ENCODE data around the gene GRK5.
A peak's percentile ranks its signal among the peaks of the same experiment; 100 is the strongest.
"Not testable (repeated sequence)": the region's sequence is repeated elsewhere in the genome, so short reads cannot be mapped to it uniquely, and the experiment has no call there.

GRK5 gene

GRCh38 chr10:119252470-119253151, 45.2 kb downstream of the GRK5 start:
- DNase-seq: no peak

GRCh38 chr10:119253433-119254174, 46.2 kb downstream of the GRK5 start:
- DNase-seq: peak; percentile 33

GRCh38 chr10:119254335-119254734, 47.0 kb downstream of the GRK5 start:
- DNase-seq: no peak

- no peak for DNase-seq
Measured at GRCh38 chr10:119256030-119256429, 48.7 kb downstream of the GRK5 start.

GRCh38 chr10:119256897-119257296, 49.5 kb downstream of the GRK5 start:
- DNase-seq: no peak

- DNase-seq: no peak
Measured at GRCh38 chr10:119257899-119258419, 50.6 kb downstream of the GRK5 start.

GRCh38 chr10:119259345-119259744, 52.0 kb downstream of the GRK5 start:
- DNase-seq: no peak

- not testable (repeated sequence) for DNase-seq
Measured at GRCh38 chr10:119261016-119261415, 53.6 kb downstream of the GRK5 start.

- DNase-seq: no peak
Measured at GRCh38 chr10:119263951-119264617, 56.7 kb downstream of the GRK5 start.

GRCh38 chr10:119265691-119266090, 58.3 kb downstream of the GRK5 start:
- no peak for DNase-seq

- DNase-seq: no peak
Measured at GRCh38 chr10:119267384-119267783, 60.0 kb downstream of the GRK5 start.

- no peak for DNase-seq
Measured at GRCh38 chr10:119268428-119268827, 61.1 kb downstream of the GRK5 start.

- DNase-seq: peak; percentile 55
Measured at GRCh38 chr10:119268871-119269506, 61.6 kb downstream of the GRK5 start.

- no peak for DNase-seq
Measured at GRCh38 chr10:119269737-119270136, 62.4 kb downstream of the GRK5 start.

GRCh38 chr10:119270762-119271366, 63.5 kb downstream of the GRK5 start:
- DNase-seq: peak; percentile 42

GRCh38 chr10:119272338-119272734, 65.0 kb downstream of the GRK5 start:
- not testable (repeated sequence) for DNase-seq

GRCh38 chr10:119272736-119273135, 65.4 kb downstream of the GRK5 start:
- no peak for DNase-seq

- DNase-seq: no peak
Measured at GRCh38 chr10:119273413-119273812, 66.0 kb downstream of the GRK5 start.

GRCh38 chr10:119274519-119275045, 67.2 kb downstream of the GRK5 start:
- no peak for DNase-seq

GRCh38 chr10:119275085-119275484, 67.7 kb downstream of the GRK5 start:
- DNase-seq: no peak

- not testable (repeated sequence) for DNase-seq
Measured at GRCh38 chr10:119276194-119276593, 68.8 kb downstream of the GRK5 start.

GRCh38 chr10:119278126-119278709, 70.8 kb downstream of the GRK5 start:
- DNase-seq: no peak
